ENCODE results near the gene MYO18B.
"Not testable (repeated sequence)": the region's sequence is repeated elsewhere in the genome, so short reads cannot be mapped to it uniquely, and the experiment has no call there.

The MYO18B gene

GRCh38 chr22:25979968-25980367 is 238.0 kb downstream of the MYO18B start:
- TF ChIP-seq ZNF70 (CRISPR knock-in tag; IDR thresholded peaks at IDR 0.05): no peak
- no peak for TF ChIP-seq SNAI2 (CRISPR knock-in tag; IDR thresholded peaks at IDR 0.05)
- TF ChIP-seq OSR1 (CRISPR knock-in tag; IDR thresholded peaks at IDR 0.05): no peak
- no peak for TF ChIP-seq TSHZ2 (CRISPR knock-in tag; IDR thresholded peaks at IDR 0.05)
- ATAC-seq: no peak

- not testable (repeated sequence) for ATAC-seq
Measured at GRCh38 chr22:25984911-25985310, 242.9 kb downstream of the MYO18B start.

GRCh38 chr22:25987948-25988347 is 246.0 kb downstream of the MYO18B start:
- no peak for TF ChIP-seq POU6F1 (CRISPR knock-in tag; IDR thresholded peaks at IDR 0.05; ENCODE audit: borderline replicate concordance, low read depth)
- TF ChIP-seq ISL1 (CRISPR knock-in tag; IDR thresholded peaks at IDR 0.05): no peak
- no peak for TF ChIP-seq CSDC2 (CRISPR knock-in tag; IDR thresholded peaks at IDR 0.05)
- TF ChIP-seq TCF4 (CRISPR knock-in tag; IDR thresholded peaks at IDR 0.05; ENCODE audit: borderline replicate concordance): no peak
- no peak for TF ChIP-seq CSRNP3 (CRISPR knock-in tag; IDR thresholded peaks at IDR 0.05)
- no peak for TF ChIP-seq ARNTL (CRISPR knock-in tag; IDR thresholded peaks at IDR 0.05; ENCODE audit: borderline replicate concordance, low read depth)
- TF ChIP-seq ZFP30 (CRISPR knock-in tag; IDR thresholded peaks at IDR 0.05): no peak
- TF ChIP-seq TSHZ2 (CRISPR knock-in tag; IDR thresholded peaks at IDR 0.05): no peak
- TF ChIP-seq ZC3H10 (CRISPR knock-in tag; IDR thresholded peaks at IDR 0.05): no peak
- ATAC-seq: no peak

GRCh38 chr22:25990940-25991339 is 249.0 kb downstream of the MYO18B start:
- no peak for TF ChIP-seq CSRNP3 (CRISPR knock-in tag; IDR thresholded peaks at IDR 0.05)
- no peak for TF ChIP-seq TOX (CRISPR knock-in tag; IDR thresholded peaks at IDR 0.05; ENCODE audit: borderline replicate concordance)
- no peak for TF ChIP-seq CREB5 (CRISPR knock-in tag; IDR thresholded peaks at IDR 0.05; ENCODE audit: low read depth)
- TF ChIP-seq BACH2 (CRISPR knock-in tag; IDR thresholded peaks at IDR 0.05; ENCODE audit: borderline replicate concordance): no peak
- TF ChIP-seq SNAI2 (CRISPR knock-in tag; IDR thresholded peaks at IDR 0.05): no peak
- TF ChIP-seq OSR1 (CRISPR knock-in tag; IDR thresholded peaks at IDR 0.05): no peak
- TF ChIP-seq PATZ1 (CRISPR knock-in tag; IDR thresholded peaks at IDR 0.05; ENCODE audit: borderline replicate concordance): no peak
- TF ChIP-seq TSHZ2 (CRISPR knock-in tag; IDR thresholded peaks at IDR 0.05): no peak
- TF ChIP-seq GLIS3 (CRISPR knock-in tag; IDR thresholded peaks at IDR 0.05): no peak
- TF ChIP-seq PPARA (CRISPR knock-in tag; IDR thresholded peaks at IDR 0.05; ENCODE audit: borderline replicate concordance): no peak
- no peak for TF ChIP-seq ZFP30 (CRISPR knock-in tag; IDR thresholded peaks at IDR 0.05)
- no peak for TF ChIP-seq ZNF70 (CRISPR knock-in tag; IDR thresholded peaks at IDR 0.05)
- TF ChIP-seq ESRRG (CRISPR knock-in tag; IDR thresholded peaks at IDR 0.05): no peak
- no peak for ATAC-seq
